HCT116 (cell line): ENCODE results near the gene HDAC7. TPM values are rescaled to one million over a fixed set of nuclear protein-coding genes. Genes with fewer than 3 reads are reported as not detected.

Experiments used
- ATAC-seq: fragments of 200-7000 bp; cut with Tn5 transposase; 2 replicates; pipeline ENCODE4 v1.9.1; 2020; ENCODE audit warnings: mild to moderate bottlenecking, moderate library complexity
- BruUV-seq: library from RNA; stranded (reverse); fragments of 400-500 nt; replicated peaks from 2 replicates; lab custom pipeline; 2021; lab: Mats Ljungman, UMichigan
- CTCF ChIA-PET: fragments of 300-600 bp; sonication (Branson Sonifier 250); formaldehyde crosslinking; loops from one replicate; lab custom pipeline; 2021; ENCODE audit warnings: antibody characterized with exemption; lab: Charles Lee
- POLR2A ChIA-PET: fragments of 300-600, 350-600 bp; sonication (Branson Sonifier 250); formaldehyde crosslinking; loops from one replicate; lab custom pipeline; 2021; ENCODE audit warnings: antibody characterized with exemption; lab: Charles Lee
- RAD21 ChIA-PET, 2 experiments: fragments of 300-600 bp; sonication (Branson Sonifier 250); formaldehyde crosslinking; loops; one replicate each; lab custom pipeline; 2023; ENCODE audit warnings: low total read pairs in 2 of 2; ENCODE audit not compliant: uncharacterized antibody in 2 of 2, unreplicated experiment in 2 of 2, low non-redundant PET in 1 of 2; lab: Charles Lee
- DNase-seq: peaks from one replicate; pipeline ENCODE4 v3.0.0-alpha.2; 2010; ENCODE audit warnings: low read depth, low spot score
- H2AFZ ChIP-seq: fragments of 200-600 bp; shearing (Covaris generic), sonication (generic); 2 replicates; pipeline ENCODE4 v1.6.1; 2017; ENCODE audit warnings: low read depth, mixed run types, mixed read lengths, antibody characterized with exemption, low read length; ENCODE audit not compliant: poor library complexity, severe bottlenecking
- H3K27ac ChIP-seq: 2 replicates; pipeline ENCODE4 v1.5.1; 2012; ENCODE audit warnings: low read depth, low read length
- H3K27me3 ChIP-seq: fragments of 200-600 bp; sonication (generic); 2 replicates; pipeline ENCODE4 v1.6.1; 2016; ENCODE audit warnings: mixed run types, low read length, mixed read lengths; ENCODE audit not compliant: insufficient read depth
- H3K36me3 ChIP-seq, 2 experiments: fragments of 200-500 bp in 1 of 2; fragments of 200-600 bp in 1 of 2; sonication (Bioruptor generic) in 1 of 2; sonication (generic) in 1 of 2; 2 replicates each; pipeline versions ENCODE4 v1.5.1 to v1.6.1; 2014 to 2016; ENCODE audit warnings: low read length in 2 of 2, inconsistent platforms in 1 of 2, mixed read lengths in 1 of 2, mixed run types in 1 of 2; ENCODE audit not compliant: insufficient read depth in 2 of 2, control insufficient read depth in 1 of 2
- H3K4me1 ChIP-seq, 2 experiments: fragments of 200-600 bp in 1 of 2; sonication (generic) in 1 of 2; 2 replicates each; pipeline versions ENCODE4 v1.5.1 to v1.6.1; 2012 to 2017; ENCODE audit warnings: low read length in 2 of 2, inconsistent platforms in 1 of 2, mild to moderate bottlenecking in 1 of 2, mixed read lengths in 1 of 2, mixed run types in 1 of 2, moderate library complexity in 1 of 2; ENCODE audit not compliant: insufficient read depth in 2 of 2, control insufficient read depth in 1 of 2
- H3K4me2 ChIP-seq: fragments of 200-600 bp; sonication (generic); 2 replicates; pipeline ENCODE4 v1.6.1; 2017; ENCODE audit warnings: mixed run types, low read length, mixed read lengths
- H3K4me3 ChIP-seq, 2 experiments: fragments of 200-600 bp in 1 of 2; sonication (generic) in 1 of 2; replicated peaks in 1 of 2; 2 replicates each; pipeline ENCODE4 v1.5.1; 2011 to 2016; ENCODE audit warnings: low read length in 2 of 2, control low read depth in 1 of 2, low read depth in 1 of 2, mild to moderate bottlenecking in 1 of 2, mixed read lengths in 1 of 2, mixed run types in 1 of 2
- H3K79me2 ChIP-seq: fragments of 200-600 bp; sonication (generic); 2 replicates; pipeline ENCODE4 v1.6.1; 2017; ENCODE audit warnings: mild to moderate bottlenecking, mixed run types, low read length, moderate library complexity, mixed read lengths; ENCODE audit not compliant: insufficient read depth
- H3K9ac ChIP-seq: fragments of 200-600 bp; sonication (generic); 2 replicates; pipeline ENCODE4 v1.6.1; 2016; ENCODE audit warnings: low read length, mixed read lengths
- H3K9me2 ChIP-seq: fragments of 200-600 bp; sonication (generic), shearing (Covaris generic); 2 replicates; pipeline ENCODE4 v1.6.1; 2017; ENCODE audit warnings: mixed run types, mild to moderate bottlenecking, moderate library complexity; ENCODE audit not compliant: insufficient read depth
- H3K9me3 ChIP-seq, 2 experiments: fragments of 200-500 bp in 1 of 2; fragments of 200-600 bp in 1 of 2; sonication (Bioruptor generic) in 1 of 2; sonication (generic) in 1 of 2; 2 replicates each; pipeline ENCODE4 v1.6.1; 2014 to 2017; ENCODE audit warnings: low read length in 2 of 2, mixed read lengths in 2 of 2, inconsistent platforms in 1 of 2, low read depth in 1 of 2, mild to moderate bottlenecking in 1 of 2, mixed run types in 1 of 2, moderate library complexity in 1 of 2; ENCODE audit not compliant: control insufficient read depth in 1 of 2, insufficient read depth in 1 of 2
- H4K20me1 ChIP-seq: fragments of 200-600 bp; sonication (generic), shearing (Covaris generic); 2 replicates; pipeline ENCODE4 v1.6.1; 2017; ENCODE audit warnings: mixed run types, mild to moderate bottlenecking, moderate library complexity; ENCODE audit not compliant: insufficient read depth
- ATF3 ChIP-seq: IDR thresholded peaks from 2 replicates; pipeline ENCODE4 v1.6.1; 2012
- CBX3 ChIP-seq: IDR thresholded peaks from 2 replicates; pipeline ENCODE4 v1.6.1; 2012; ENCODE audit warnings: low read depth
- CEBPB ChIP-seq: IDR thresholded peaks from 2 replicates; pipeline ENCODE4 v1.6.1; 2012; ENCODE audit warnings: low read depth
- EGR1 ChIP-seq: IDR thresholded peaks from 2 replicates; pipeline ENCODE4 v1.6.1; 2012; ENCODE audit warnings: low read depth
- ELF1 ChIP-seq: IDR thresholded peaks from 2 replicates; pipeline ENCODE4 v1.6.1; 2012; ENCODE audit warnings: low read depth, borderline replicate concordance
- EZH2 ChIP-seq: fragments of 200-600 bp; sonication (generic); IDR thresholded peaks from 2 replicates; pipeline ENCODE4 v1.6.1; 2017; ENCODE audit warnings: antibody characterized with exemption, mixed run types
- EZH2phosphoT487 ChIP-seq: fragments of 200-600 bp; IDR thresholded peaks from 2 replicates; pipeline ENCODE4 v1.6.1; 2018; ENCODE audit warnings: antibody characterized with exemption, borderline replicate concordance
- FOSL1 ChIP-seq: IDR thresholded peaks from 2 replicates; pipeline ENCODE4 v1.6.1; 2012; ENCODE audit warnings: low read depth
- JUND ChIP-seq: IDR thresholded peaks from 2 replicates; pipeline ENCODE4 v1.6.1; 2012
- POLR2A ChIP-seq: IDR thresholded peaks from 2 replicates; pipeline ENCODE4 v1.7.0; 2011; ENCODE audit warnings: borderline replicate concordance; ENCODE audit not compliant: insufficient read depth, insufficient read length; ENCODE audit errors: extremely low read depth
- POLR2AphosphoS5 ChIP-seq: IDR thresholded peaks from 2 replicates; pipeline ENCODE4 v1.6.1; 2011; ENCODE audit warnings: mild to moderate bottlenecking, low read depth, low read length, moderate library complexity
- REST ChIP-seq: IDR thresholded peaks from 2 replicates; pipeline ENCODE4 v1.6.1; 2012; ENCODE audit warnings: low read depth
- SIN3A ChIP-seq: IDR thresholded peaks from 2 replicates; pipeline ENCODE4 v1.6.1; 2012; ENCODE audit warnings: low read depth
- SP1 ChIP-seq: IDR thresholded peaks from 2 replicates; pipeline ENCODE4 v1.6.1; 2012; ENCODE audit warnings: low read depth
- SRF ChIP-seq: IDR thresholded peaks from 2 replicates; pipeline ENCODE4 v1.6.1; 2012; ENCODE audit warnings: low read depth
- YY1 ChIP-seq: IDR thresholded peaks from 2 replicates; pipeline ENCODE4 v1.6.1; 2011; ENCODE audit warnings: low read length, low read depth, moderate library complexity, mild to moderate bottlenecking; ENCODE audit not compliant: insufficient replicate concordance; ENCODE audit errors: extremely low read depth
- ZBTB33 ChIP-seq: IDR thresholded peaks from 2 replicates; pipeline ENCODE4 v1.6.1; 2011; ENCODE audit warnings: mild to moderate bottlenecking, low read length, moderate library complexity; ENCODE audit not compliant: insufficient replicate concordance; ENCODE audit errors: extremely low read depth
- ZFX ChIP-seq: fragments of 450-650 bp; IDR thresholded peaks from 2 replicates; pipeline ENCODE4 v1.6.1; 2017
- ZNF274 ChIP-seq: fragments of 200-500 bp; sonication (Bioruptor generic); IDR thresholded peaks from 2 replicates; pipeline ENCODE4 v1.6.1; 2014; ENCODE audit warnings: mild to moderate bottlenecking, low read depth, low read length, inconsistent platforms
- intact Hi-C: fragments of 100-400 bp; cut with micrococcal nuclease; formaldehyde crosslinking; loops from 2 replicates; pipeline ENCODE4 v1.10.0; 2022
- total RNA-seq: library from RNA; stranded (reverse); gene quantifications from one replicate; pipeline ENCODE4 v1.2.1, GENCODE V29; 2021; ENCODE audit not compliant: unreplicated experiment

HDAC7 gene
- total RNA-seq, 1 experiment from 2014 or later = 38.1 TPM

GRCh38 chr12:47774663-47775062 lies 45.0 kb downstream of the HDAC7 start:
- no peak for ATAC-seq
- no peak for DNase-seq
- no peak for TF ChIP-seq SP1
- TF ChIP-seq JUND = no peak
- TF ChIP-seq EZH2 = no peak
- no peak for TF ChIP-seq ZNF274
- TF ChIP-seq YY1 = no peak
- no peak for TF ChIP-seq REST
- TF ChIP-seq ZFX = no peak
- TF ChIP-seq CBX3 = no peak
- no peak for TF ChIP-seq EGR1
- TF ChIP-seq SIN3A = no peak
- TF ChIP-seq ATF3 = no peak
- TF ChIP-seq POLR2A = no peak
- TF ChIP-seq EZH2phosphoT487 = no peak
- TF ChIP-seq POLR2AphosphoS5 = no peak
- no peak for TF ChIP-seq FOSL1
- TF ChIP-seq SRF = no peak
- TF ChIP-seq ELF1 = no peak
- no peak for TF ChIP-seq ZBTB33
- no peak for TF ChIP-seq CEBPB
- H3K27ac ChIP-seq = no peak overlapping the region
- H2AFZ ChIP-seq = no peak overlapping the region
- peaks cover 24% of the 10 kb centered on the region for H3K79me2 ChIP-seq
- BruUV-seq = no TSS peak
- no peaks in the 10 kb centered on the region for H3K36me3 ChIP-seq
- H3K9me2 ChIP-seq = no peaks in the 10 kb centered on the region
- H3K9me3 ChIP-seq = no peaks in the 10 kb centered on the region
- no peak overlapping the region for H3K9ac ChIP-seq
- H4K20me1 ChIP-seq = no peaks in the 10 kb centered on the region
- ChIA-PET RAD21 (no interaction called here), CTCF (interaction anchor here (4.5 kb wide), 1 partner anchor 63 kb away, joined by 25 read pairs; no protein-coding TSS in a partner anchor), POLR2A (no interaction called here)
- H3K27me3 ChIP-seq = no peaks in the 10 kb centered on the region
- peak overlapping the region; percentile 99 for H3K4me2 ChIP-seq
- peak overlapping the region in 1 of 2 experiments; percentile 91; a peak in 1 of 4 replicates for H3K4me3 ChIP-seq
- intact Hi-C loops = loop anchor here (5.0 to 10.0 kb wide), 2 partner anchors 63 to 740 kb away; no protein-coding TSS in a partner anchor
- peaks cover 19 to 51% of the 10 kb centered on the region in 2 experiments for H3K4me1 ChIP-seq
